ENCODE data around the gene IGFN1. TPM values are rescaled to one million over a fixed set of nuclear protein-coding genes. Genes with fewer than 3 reads are reported as not detected.

The IGFN1 gene
- total and polyA plus RNA-seq, 9 of the 15 experiments (the other 6 are each of a cell fraction or from before 2014, with no cell fraction given), result 0.04 TPM; not detected in 8

DNA sequence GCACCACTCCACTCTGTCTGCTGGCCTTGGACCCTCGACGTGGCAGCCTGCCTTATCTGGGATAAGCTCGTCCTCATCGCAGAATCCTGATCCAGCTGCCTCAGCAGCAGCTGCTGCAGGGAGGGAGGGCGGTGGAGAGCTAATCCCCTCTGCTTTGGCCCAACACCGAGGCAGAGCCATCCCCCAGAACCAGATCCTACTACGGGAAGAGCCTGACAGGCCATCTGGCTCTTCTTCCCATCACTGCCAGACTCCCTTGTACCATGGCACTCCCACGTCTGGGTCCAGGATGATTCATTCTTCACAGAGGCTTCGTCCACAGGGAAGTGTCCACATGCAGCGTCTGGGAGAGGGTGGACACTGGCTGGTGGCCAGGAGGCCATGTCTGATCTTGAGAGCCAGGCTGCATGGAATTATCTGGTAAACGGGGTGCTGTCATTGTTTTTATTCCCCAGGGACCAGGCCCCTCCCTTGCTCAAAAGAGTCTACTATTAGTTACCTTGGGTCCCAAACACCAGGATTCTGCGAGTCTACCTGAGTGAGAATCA, 78.1 kb downstream of the IGFN1 start:
- FAIRE-seq, result no peak
- H4K20me1 ChIP-seq (replicated peaks; ENCODE audit: control insufficient read depth, insufficient read depth, low read length), result peaks cover 9% of the 10 kb centered on the region; the same call in 1 of the 2 replicates
- H3K9me1 ChIP-seq (ENCODE audit: control insufficient read depth, insufficient read depth, low read length), result no peaks in the 10 kb centered on the region
- H3K4me3 ChIP-seq, result no peak overlapping the region
- H3K9me3 ChIP-seq (replicated peaks; ENCODE audit: control insufficient read depth, insufficient read depth, low read depth, low read length), result no peaks in the 10 kb centered on the region
- no peak for TF ChIP-seq EP300 (IDR thresholded peaks at IDR 0.05; ENCODE audit: low read length)
- TF ChIP-seq JUND (IDR thresholded peaks at IDR 0.05; ENCODE audit: borderline replicate concordance, low read depth, low read length), result 0 out of 2 replicates have a peak, but pooled peaks have one; percentile 8
- TF ChIP-seq JUND (tag; IDR thresholded peaks at IDR 0.05; ENCODE audit: borderline replicate concordance, low read depth, low read length), result no peak
- TF ChIP-seq FOSL1 (tag; conservative IDR thresholded peaks at IDR 0.05), result peak; percentile 63
- no peak for TF ChIP-seq MEF2D (tag; conservative IDR thresholded peaks at IDR 0.05; ENCODE audit: low read depth)
- TF ChIP-seq, protein P1, sequence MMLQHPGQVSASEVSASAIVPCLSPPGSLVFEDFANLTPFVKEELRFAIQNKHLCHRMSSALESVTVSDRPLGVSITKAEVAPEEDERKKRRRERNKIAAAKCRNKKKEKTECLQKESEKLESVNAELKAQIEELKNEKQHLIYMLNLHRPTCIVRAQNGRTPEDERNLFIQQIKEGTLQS (IDR thresholded peaks at IDR 0.05), result peak; percentile 8; the same call in 1 of the 2 replicates
- TF ChIP-seq, protein P1 (CRISPR knock-in tag; conservative IDR thresholded peaks at IDR 0.05), result no peak
- TF ChIP-seq NFIC (IDR thresholded peaks at IDR 0.05), result peak; percentile 58
- H3K4me1 ChIP-seq (replicated peaks in 1 of 2; ENCODE audit: control insufficient read depth in 2 of 2, insufficient read depth in 2 of 2, low read length in 2 of 2), result no peaks in the 10 kb centered on the region
- H3K36me3 ChIP-seq (ENCODE audit: control insufficient read depth, insufficient read depth, low read length), result no peaks in the 10 kb centered on the region
- no peak overlapping the region for H3K27ac ChIP-seq (ENCODE audit: extremely low read depth, low read depth, low read length)
- in situ Hi-C loops (cut with MboI), result no loop called here
- H3K27me3 ChIP-seq (ENCODE audit: control insufficient read depth in 2 of 2, insufficient read depth in 2 of 2, low read length in 2 of 2), result peaks cover 24 to 53% of the 10 kb centered on the region in 2 experiments; a peak in 4 of 5 replicates
- no peak for DNase-seq (ENCODE audit: extremely low read depth in 1 of 4, low spot score in 3 of 4)
- H3K9ac ChIP-seq (ENCODE audit: insufficient read depth in 1 of 2, low read depth in 2 of 2, low read length in 2 of 2), result 0 out of 4 replicates have a peak overlapping the region, but pooled peaks of 1 of the 2 experiments have one; percentile 12
- no peak for ATAC-seq
- no peaks in the 10 kb centered on the region for H3K79me2 ChIP-seq (ENCODE audit: control insufficient read depth, insufficient read depth, low read length)
- no peak overlapping the region for H2AFZ ChIP-seq (ENCODE audit: low read depth, low read length)
- under 1% methylated on average over 12 of the region's 12 CpGs for WGBS (ENCODE audit: insufficient coverage, low coverage, missing lambda C conversion rate)
- intact Hi-C loops (cut with micrococcal nuclease), result no loop called here
- CTCF ChIA-PET (ENCODE audit: low intra/inter-chr PET ratio), result no interaction called here
- POLR2A ChIA-PET, result interaction anchor here (0.7 kb wide), 1 partner anchor 112 kb away, joined by 4 read pairs; no protein-coding TSS in a partner anchor
- H3K4me2 ChIP-seq (ENCODE audit: insufficient read depth, low read length), result no peak overlapping the region
- BruUV-seq (replicated peaks), result no TSS peak

Data from K562 (cell line).